NCI-H524 treated with DMSO at 0.1 percent for 48 hours (cell line): ENCODE results near the gene GAS2L2.

Source experiments
- DNase-seq: peaks from one replicate; lab custom pipeline; 2025; lab: John Stamatoyannopoulos, UW

The GAS2L2 gene

DNA sequence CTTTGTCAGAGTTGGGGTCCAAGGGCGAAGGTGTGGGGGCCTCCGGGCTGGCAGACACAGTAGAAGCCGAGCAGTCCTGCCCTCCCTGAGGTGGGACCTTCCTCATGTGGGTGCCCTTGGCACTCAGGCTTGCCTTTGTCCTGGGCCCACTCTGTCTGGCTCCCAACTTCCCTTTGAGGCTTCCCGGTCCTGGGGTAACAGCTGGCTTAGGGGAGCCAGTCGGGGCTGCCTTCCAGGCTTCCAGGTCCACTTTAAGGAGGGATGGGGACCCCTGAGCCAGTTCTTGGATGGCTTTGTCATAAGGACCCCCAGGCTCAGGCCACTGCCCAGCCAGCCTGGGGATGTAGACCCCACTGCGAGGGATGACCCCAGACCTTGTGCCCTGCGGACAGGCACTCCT is 7.8 kb downstream of the GAS2L2 start:
- DNase-seq: no peak

DNA sequence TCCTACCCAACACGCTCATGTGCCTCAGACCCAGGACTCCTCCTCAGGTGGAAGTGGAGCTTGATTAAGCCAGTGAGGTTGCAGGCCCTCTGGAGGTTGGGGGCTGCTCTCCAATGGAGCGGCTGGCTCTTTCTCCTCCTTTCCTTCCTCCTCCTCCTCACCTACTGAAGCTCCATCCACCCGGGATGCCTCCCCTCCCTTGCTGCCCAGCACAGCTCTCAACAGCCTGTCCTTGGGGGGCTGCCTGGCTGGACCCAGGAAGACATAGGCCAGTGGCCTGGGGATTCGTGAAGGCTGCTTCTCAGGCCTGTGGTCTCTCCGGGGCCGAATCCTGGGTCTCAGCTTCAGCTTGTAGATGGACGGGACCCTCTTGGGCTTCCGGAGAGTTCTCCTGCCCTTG is 8.2 kb downstream of the GAS2L2 start:
- no peak for DNase-seq

DNA sequence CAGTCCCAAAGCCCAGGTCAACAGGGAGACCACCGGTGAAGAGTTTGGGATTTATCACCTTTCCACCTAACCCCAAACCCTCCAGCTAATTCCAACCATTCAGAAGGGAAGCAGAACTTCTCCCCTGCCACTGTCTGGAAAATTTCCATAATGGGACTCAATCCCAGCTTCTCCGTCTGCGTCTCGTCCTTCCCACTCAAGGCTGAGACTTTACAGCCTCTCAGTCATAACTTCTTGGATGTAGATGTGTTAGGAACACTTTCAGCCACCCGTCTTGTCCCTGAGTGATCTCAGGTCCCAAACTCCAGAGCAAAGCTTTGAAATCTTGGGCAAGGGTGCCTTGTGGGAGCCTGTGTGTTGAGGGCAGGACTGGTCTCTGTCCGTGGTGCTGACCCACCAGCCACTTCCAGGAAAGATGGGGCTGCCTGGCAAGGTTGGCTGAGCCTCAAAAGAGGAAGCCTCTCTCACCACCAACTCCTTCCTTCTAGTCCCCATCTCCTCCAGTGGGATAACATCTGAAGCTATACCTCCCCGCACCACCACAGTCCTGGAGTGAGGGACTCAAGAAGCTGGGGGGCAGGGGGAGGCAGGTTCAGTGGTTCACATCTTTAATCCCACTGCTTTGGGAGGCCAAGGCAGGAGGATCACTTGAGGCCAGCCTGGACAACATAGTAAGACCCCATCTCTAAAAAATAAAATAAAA is 9.3 kb downstream of the GAS2L2 start:
- no peak for DNase-seq

DNA sequence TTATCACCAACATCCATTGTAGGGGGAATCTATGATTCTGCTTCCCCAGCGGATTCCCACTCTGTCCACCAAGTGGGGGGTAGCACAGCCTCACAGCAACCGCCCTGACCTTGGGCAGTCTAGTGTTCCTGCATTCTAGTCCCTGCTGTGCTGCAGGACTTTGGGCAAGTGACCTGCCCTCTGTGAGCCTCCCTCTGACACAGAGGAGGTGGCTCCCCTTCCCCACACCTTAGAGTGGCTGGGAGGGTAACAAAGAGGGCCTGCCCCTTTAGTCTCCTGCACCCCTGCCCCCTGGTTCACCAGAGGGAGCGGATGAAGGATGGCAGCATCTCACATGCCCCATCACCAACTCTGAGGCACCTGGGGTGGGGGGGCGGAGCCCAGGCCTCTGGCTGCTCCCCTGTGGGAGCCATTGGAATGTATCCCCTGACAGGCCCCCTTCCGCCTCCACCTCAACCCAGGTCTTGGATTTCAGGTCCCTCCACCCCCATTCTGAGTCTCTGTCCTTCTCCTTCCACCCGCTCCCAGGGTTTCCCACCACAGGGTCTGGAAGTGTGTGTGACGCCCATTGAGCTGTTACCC is 10.1 kb downstream of the GAS2L2 start:
- DNase-seq: no peak

DNA sequence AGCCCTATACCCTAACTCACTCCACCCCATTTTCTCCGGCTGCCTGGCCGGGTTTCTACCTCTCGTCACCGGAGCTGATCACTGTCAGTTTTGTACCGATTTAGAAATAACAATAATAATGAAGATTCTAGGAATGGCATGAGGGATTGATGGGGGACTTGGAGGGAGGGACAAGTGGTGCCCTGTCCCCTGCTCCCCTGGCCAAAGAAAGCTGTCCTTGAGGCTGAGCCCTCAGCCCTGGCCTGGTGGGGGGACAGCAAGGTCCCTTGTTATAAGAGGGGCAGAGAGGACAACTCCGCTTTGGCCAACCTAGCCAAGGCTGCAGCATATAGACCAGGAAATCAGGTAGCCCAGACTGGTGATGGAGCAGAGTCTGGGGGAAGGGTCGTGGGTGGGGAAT is 10.5 kb downstream of the GAS2L2 start:
- DNase-seq: no peak

DNA sequence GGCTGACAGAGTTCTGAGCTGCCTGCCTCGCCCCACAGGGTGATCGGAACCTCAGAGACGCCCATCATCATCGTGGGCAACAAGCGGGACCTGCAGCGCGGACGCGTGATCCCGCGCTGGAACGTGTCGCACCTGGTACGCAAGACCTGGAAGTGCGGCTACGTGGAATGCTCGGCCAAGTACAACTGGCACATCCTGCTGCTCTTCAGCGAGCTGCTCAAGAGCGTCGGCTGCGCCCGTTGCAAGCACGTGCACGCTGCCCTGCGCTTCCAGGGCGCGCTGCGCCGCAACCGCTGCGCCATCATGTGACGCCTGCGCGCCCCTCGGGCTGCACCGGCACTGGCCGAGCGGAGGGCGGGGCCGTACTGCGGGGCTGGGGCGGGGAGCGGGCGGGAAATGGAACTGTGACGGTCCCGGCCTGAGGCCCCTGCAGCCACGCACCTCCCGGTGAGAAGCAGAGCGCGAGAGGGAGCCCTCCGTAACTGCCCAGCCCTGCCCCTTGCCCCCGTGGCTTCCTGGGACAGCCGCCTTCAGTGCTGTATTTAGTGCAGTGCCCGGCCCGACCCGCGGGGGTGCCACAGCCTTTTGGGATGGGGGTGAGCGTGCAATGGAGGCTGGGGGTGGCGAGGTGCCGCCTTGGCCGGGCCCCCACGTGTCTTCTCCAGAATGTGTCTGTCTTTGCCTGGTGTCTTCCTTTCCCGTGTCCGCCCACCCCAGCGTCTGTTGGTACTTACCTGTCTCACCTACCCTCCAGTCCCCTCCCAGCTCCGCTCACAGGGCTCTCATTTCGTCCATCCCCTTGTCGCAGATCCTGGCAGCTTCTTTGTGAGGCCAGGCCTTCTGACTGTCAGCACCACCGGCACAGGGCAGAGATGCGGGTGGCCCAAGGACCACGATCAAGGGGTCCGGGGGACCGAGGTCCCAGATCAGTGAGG is 11.8 kb downstream of the GAS2L2 start:
- no peak for DNase-seq

DNA sequence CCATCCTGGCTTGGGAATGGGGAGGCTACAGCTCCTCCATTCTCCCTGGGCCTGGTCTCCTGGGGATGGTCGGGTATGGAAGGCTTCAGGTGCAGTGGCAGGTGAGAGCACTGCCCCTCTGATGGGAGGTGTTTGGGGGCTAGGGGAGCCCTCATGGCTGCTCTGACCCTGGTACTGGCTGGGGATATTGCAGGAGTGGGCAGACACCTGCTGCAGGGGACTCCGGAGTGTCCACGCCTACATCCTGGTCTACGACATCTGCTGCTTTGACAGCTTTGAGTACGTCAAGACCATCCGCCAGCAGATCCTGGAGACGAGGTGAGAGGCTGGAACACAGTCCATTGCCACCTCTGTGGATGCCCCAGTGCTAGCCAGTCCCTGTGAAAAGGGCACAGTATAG is 12.8 kb downstream of the GAS2L2 start:
- DNase-seq: no peak

DNA sequence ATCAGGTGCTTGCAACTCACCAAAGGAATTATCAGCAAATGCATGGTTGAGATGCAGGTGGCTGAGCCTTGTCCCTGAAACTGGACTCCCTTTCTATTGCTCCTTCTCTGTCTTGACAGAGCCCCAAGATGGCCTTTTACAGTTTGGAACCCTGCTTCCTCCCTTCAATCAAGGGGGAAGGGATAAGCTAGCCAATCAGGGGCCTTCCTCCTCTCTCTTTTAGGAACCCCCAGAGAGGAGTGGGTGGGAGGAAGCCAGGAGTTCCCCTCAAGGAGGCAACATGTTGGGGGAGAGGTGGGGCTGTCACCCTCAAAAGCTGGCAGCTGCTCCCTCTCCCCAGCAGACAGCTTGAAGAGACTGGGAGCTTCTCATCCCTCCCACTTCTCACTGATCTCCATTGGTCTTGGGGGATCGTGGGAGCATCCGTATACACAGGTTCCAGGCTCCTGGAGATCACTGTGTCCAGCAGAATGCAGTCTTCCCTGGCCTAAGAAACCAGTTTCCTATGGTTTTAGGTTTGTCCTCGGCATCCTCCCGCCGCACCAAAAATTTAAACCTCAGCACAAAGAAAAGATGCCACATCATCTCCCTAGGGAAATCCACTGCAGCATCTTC is 14.4 kb downstream of the GAS2L2 start:
- no peak for DNase-seq

DNA sequence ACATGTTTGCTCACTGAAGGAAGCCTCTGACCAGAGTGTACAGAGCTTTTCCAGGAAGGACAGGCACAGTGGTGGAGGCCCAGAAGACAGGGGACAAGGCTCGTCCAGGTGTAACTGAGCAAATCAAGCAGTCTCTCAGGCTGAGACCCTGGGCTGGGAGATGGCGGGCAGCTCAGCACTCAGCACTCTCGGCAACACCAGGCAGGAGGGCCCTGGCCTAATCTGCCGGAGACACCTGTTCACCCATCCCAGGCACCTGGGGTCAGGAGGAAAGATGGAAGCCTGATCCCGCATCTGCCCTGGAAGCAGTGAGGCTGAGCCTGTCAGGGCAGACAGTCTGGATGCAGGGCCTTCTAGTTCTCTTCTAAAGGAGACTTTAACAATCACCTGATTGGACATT is 16.8 kb downstream of the GAS2L2 start:
- no peak for DNase-seq

DNA sequence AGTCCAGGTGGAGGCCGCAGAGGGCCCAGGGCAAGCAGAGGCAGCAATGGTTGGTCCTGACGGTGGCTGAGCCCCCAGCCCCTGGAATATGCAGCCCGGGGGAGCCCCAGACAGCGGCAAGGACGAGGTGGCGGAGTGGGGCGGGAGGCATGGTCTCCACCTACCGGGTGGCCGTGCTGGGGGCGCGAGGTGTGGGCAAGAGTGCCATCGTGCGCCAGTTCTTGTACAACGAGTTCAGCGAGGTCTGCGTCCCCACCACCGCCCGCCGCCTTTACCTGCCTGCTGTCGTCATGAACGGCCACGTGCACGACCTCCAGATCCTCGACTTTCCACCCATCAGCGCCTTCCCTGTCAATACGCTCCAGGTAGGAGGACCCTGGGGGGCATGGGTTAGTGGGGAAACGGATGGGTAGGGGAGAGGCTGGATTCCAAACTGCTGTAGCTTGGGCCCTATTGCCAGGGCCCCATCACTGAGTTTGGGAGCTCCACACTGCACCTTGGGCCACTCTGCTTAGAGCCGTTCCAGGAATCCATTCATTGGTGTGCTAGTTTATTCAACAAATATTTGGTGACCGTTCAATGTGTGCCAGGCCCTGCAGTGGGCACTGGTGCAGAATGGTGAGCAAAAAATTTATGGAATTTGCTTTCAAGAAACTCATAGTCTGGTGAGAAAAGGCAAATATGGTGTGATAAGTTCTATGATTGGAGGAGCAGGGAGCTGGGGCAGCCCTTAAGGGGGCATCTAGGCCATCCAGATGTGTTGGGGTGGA is 17.8 kb downstream of the GAS2L2 start:
- no peak for DNase-seq

DNA sequence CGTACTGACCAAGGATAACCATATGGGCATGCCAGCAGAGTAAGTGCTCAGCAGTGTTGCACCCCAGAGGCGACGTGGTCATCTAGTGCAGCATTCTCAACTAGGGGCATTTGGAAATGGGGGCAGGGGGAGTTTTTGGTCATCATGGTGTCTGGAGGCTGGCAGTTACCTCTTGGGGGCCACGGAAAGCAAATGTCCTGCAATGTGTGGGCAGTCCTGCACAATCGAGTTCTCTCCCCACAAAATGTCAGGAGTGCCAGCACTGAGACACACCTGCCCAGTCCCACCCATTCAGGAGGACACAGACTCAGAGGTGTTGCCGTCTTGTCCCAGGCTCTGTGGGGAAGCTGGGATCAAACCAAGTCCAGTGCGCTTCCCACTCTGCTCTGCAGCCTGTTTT is 18.6 kb downstream of the GAS2L2 start:
- DNase-seq: no peak

DNA sequence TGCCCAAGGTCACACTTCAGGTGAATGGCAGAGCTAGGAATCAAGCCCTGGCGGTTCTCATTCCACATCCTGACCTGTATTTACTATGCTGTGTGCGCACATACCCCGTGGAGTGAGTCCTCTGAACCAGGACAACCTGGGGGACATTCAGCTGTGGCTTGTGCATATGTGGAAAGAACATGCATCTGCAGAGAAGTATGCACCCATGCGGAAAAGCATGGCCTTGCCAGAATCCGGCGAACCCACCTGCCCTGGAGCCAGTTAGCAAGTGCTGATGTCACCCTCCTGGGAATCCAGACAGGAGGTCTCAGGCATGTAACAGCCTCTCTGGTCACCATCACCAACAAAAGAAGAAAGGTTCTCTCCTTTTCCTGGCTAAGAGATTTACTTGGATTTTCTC is 19.7 kb downstream of the GAS2L2 start:
- no peak for DNase-seq

DNA sequence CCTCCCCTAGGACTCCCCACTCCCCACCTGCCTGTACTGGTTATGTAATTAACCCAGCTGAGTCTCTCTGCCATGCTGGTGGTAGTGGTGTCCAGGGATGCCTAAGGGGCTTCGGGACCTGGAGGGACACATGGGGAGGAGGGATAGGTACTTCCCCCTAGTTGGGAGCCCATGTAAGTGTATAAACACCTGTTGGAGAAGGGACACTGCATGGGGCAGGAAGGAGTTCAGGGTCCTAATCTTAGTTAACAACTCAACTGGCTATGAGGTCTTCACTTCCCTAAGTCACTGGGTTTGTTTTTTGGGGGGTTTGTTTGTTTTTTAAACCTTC is 20.3 kb downstream of the GAS2L2 start:
- DNase-seq: no peak

DNA sequence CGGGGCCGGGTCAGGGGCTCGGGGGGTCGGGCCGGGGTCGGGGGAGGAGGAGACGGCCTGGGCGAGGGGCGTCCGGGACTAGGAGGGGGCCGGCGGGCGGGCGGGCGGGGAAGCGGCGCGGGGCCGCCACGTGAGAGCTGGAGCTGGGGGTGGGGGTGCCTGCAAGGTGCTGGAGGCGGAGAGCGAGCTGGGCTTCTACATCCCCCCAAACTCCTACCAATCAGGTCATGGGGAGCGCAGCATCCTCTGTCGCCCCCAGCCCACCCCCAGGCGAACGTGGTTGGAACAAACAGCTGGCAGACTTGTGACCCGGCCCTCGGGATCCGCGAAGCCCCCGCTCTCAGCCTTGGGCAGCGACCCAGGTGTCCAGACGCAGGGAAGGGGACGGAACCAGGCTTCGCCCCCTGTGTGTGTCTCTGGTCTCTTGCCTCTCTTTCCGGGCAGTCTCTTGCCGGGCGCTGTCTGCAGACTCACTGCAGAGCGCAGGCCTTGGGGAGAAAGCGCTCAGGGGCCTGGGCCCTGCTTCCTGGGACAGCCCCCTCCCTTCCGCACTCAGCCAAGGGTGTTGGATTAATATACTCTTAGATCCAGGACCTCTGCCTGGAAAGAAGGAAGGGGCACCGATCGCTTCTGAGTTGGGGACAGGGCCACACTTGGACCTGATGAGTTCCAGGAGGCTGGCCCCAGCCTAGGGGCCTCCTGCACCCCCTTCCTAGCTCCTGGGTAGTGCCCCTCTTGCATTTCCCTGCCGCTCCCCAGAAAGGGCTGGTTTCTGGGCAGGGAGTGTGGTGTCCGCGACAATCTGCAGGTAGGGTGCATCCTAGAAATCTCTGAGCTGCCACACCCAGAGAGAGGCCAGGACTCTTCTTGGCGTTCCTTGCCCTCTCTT is 20.9 kb downstream of the GAS2L2 start:
- DNase-seq: no peak

DNA sequence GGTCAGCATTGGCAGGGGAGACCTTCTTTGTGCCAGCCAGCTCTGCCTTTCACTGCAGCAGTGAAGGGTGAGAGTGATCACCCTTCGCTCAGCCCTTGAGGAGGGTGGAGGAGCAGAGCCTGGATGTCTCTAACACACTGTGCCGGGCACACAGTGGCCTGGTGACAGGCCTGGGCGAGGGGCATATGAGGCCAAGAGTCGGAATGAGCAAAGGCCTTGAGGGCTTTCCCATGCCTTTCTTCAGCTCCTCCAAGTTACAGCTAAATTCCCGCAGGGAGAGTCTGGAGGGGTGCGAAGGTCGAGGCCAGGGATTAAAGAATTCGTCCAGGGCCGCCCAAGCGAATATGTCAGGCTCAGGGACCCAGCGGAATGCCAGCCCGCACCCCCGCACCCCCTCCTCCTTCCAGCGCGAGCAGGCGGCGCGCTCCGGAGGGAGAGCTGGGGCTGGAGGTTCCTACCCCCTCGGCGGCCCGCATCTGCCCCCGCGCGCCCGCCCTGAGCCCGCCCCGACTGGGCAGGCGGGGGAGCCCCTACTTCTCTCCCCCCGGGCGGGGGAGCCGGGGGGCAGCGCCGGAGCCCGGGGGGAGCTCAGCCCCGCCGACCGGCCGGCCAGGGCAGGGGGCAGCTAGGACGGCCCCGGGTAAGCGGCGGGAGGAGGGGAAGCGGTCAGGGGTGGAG is 21.7 kb downstream of the GAS2L2 start, which contains the start of gene RASL10B:
TSS of gene RASL10B (plus strand) at position 401 of the 678 bp plus-strand sequence. CDS start 3,546 bp downstream, outside the sequence.
- DNase-seq: no peak

DNA sequence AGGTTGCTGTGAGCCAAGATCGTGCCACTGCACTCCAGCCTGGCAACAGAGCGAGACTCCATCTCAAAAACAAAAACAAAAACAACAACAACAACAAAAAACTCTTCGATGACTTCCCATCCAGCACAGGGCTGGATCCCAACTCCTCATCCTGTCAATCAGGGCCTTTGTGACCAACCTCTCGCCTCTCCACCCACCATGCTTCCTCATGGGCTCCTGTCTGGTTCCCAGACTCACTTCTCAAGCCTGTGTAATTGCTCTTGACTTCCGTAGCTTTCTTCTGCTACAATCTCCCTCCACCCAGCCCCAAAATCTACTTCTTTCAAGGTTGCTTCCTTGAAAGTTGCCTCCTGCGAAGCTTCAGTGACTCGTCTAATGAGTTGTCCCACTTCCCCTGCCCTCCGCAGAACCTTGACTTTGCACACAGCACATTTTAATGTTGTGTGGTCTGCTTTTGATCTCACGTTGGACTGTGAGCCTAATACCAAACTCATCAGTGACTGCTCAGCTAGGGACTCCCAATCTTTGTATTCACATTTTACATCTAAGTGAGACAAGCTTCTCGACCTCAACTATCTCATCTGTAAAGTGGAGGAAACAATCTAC is 22.5 kb downstream of the GAS2L2 start:
- DNase-seq: no peak

DNA sequence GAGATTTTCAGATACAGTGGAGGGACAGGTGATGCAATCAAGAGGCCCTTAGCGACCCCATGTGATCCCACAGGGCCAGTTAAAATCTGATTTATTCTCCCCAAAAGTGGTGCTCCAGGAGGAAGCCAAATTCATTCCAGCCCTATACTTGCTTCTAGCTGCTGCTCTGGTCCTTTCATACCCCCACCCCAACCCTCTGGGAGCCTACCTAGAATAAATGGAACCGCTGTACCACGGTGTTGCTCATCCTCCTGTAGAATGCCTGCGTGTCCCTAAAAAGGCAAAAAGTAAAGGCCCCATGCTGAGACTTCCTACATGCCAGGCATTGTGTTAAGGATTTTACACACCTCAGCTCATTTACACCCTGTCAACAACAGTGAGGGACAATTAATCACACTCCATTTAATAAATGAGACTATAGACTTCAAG is 23.6 kb downstream of the GAS2L2 start:
- no peak for DNase-seq

DNA sequence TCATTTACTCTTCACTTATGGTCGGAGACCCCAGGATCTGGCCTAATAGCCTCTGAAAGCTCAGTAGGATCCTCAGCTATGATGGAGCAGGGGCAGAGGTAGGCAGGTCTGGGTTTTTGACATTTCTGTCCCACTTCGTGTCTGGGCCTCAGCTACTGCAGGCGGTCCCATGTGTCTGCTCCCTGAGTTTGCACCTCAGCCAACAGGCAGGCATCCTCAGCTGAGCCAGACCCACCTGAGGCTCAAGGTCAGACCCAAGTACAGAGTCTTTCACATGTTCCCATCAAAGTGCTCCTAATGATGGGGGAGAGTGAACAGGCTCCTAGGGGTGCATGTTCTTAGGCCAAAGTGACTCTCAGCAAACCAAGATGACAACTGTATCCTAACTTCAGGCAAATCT is 24.5 kb downstream of the GAS2L2 start:
- DNase-seq: no peak

DNA sequence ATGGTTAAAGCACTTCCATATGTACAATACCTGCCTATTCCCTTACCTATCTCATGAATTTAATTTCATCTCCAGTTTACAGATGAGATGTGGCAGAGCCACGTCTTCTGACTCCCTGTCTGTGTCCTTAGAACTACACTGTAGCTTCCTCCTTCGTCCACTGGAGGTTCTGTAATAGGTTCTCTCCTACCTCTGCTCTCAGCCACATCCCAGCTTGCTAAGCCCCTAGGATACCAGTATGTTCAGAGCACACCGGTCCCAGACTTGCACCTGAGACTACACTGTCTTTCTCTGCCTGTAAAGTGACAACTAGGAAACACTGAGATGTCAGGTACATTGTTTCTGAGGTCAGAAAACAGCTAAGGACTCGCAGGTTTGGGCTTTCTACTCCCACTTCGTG is 25.4 kb downstream of the GAS2L2 start:
- no peak for DNase-seq

DNA sequence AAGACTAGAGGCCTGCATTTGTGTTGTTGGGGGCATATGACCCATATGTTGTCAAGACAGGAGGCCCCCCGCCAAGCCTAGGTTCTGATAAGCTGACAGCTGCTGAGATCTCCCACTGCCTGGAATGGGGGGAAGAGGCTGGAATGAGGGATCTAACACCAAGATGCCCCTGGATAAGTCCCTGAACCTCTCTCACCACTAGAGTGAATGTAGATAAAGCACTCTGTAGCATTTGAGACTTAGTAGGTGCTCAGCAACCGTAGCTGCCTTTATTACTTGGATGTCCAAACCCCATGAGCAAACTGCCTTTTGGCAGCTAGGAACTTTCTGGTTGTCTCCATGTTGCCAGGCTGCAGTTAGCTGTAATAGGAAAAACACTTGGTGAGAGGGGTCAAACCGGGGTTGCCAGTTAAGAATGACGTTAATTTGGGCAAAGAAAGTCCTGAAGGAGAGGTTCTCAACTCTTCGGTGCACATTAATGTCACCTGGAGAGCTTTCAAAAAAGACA is 26.0 kb downstream of the GAS2L2 start:
- no peak for DNase-seq
